HCT116 (cell line): Measurements from ENCODE around the gene ELOF1. TPM values are rescaled to one million over a fixed set of nuclear protein-coding genes. Genes with fewer than 3 reads are reported as not detected.
"Not testable (repeated sequence)": the region's sequence is repeated elsewhere in the genome, so short reads cannot be mapped to it uniquely, and the experiment has no call there.

Source experiments
- ATAC-seq: fragments of 200-7000 bp; cut with Tn5 transposase; 2 replicates; pipeline ENCODE4 v1.9.1; 2020; ENCODE audit warnings: mild to moderate bottlenecking, moderate library complexity
- BruUV-seq: library from RNA; stranded (reverse); fragments of 400-500 nt; replicated peaks from 2 replicates; lab custom pipeline; 2021; lab: Mats Ljungman, UMichigan
- CTCF ChIA-PET: fragments of 300-600 bp; sonication (Branson Sonifier 250); formaldehyde crosslinking; loops from one replicate; lab custom pipeline; 2021; ENCODE audit warnings: antibody characterized with exemption; lab: Charles Lee
- POLR2A ChIA-PET: fragments of 300-600, 350-600 bp; sonication (Branson Sonifier 250); formaldehyde crosslinking; loops from one replicate; lab custom pipeline; 2021; ENCODE audit warnings: antibody characterized with exemption; lab: Charles Lee
- RAD21 ChIA-PET, 2 experiments: fragments of 300-600 bp; sonication (Branson Sonifier 250); formaldehyde crosslinking; loops; one replicate each; lab custom pipeline; 2023; ENCODE audit warnings: low total read pairs in 2 of 2; ENCODE audit not compliant: uncharacterized antibody in 2 of 2, unreplicated experiment in 2 of 2, low non-redundant PET in 1 of 2; lab: Charles Lee
- DNase-seq: peaks from one replicate; pipeline ENCODE4 v3.0.0-alpha.2; 2010; ENCODE audit warnings: low read depth, low spot score
- H2AFZ ChIP-seq: fragments of 200-600 bp; shearing (Covaris generic), sonication (generic); 2 replicates; pipeline ENCODE4 v1.6.1; 2017; ENCODE audit warnings: low read depth, mixed run types, mixed read lengths, antibody characterized with exemption, low read length; ENCODE audit not compliant: poor library complexity, severe bottlenecking
- H3K27ac ChIP-seq: 2 replicates; pipeline ENCODE4 v1.5.1; 2012; ENCODE audit warnings: low read depth, low read length
- H3K27me3 ChIP-seq: fragments of 200-600 bp; sonication (generic); 2 replicates; pipeline ENCODE4 v1.6.1; 2016; ENCODE audit warnings: mixed run types, low read length, mixed read lengths; ENCODE audit not compliant: insufficient read depth
- H3K36me3 ChIP-seq, 2 experiments: fragments of 200-500 bp in 1 of 2; fragments of 200-600 bp in 1 of 2; sonication (Bioruptor generic) in 1 of 2; sonication (generic) in 1 of 2; 2 replicates each; pipeline versions ENCODE4 v1.5.1 to v1.6.1; 2014 to 2016; ENCODE audit warnings: low read length in 2 of 2, inconsistent platforms in 1 of 2, mixed read lengths in 1 of 2, mixed run types in 1 of 2; ENCODE audit not compliant: insufficient read depth in 2 of 2, control insufficient read depth in 1 of 2
- H3K4me1 ChIP-seq, 2 experiments: fragments of 200-600 bp in 1 of 2; sonication (generic) in 1 of 2; 2 replicates each; pipeline versions ENCODE4 v1.5.1 to v1.6.1; 2012 to 2017; ENCODE audit warnings: low read length in 2 of 2, inconsistent platforms in 1 of 2, mild to moderate bottlenecking in 1 of 2, mixed read lengths in 1 of 2, mixed run types in 1 of 2, moderate library complexity in 1 of 2; ENCODE audit not compliant: insufficient read depth in 2 of 2, control insufficient read depth in 1 of 2
- H3K4me2 ChIP-seq: fragments of 200-600 bp; sonication (generic); 2 replicates; pipeline ENCODE4 v1.6.1; 2017; ENCODE audit warnings: mixed run types, low read length, mixed read lengths
- H3K4me3 ChIP-seq, 2 experiments: fragments of 200-600 bp in 1 of 2; sonication (generic) in 1 of 2; replicated peaks in 1 of 2; 2 replicates each; pipeline ENCODE4 v1.5.1; 2011 to 2016; ENCODE audit warnings: low read length in 2 of 2, control low read depth in 1 of 2, low read depth in 1 of 2, mild to moderate bottlenecking in 1 of 2, mixed read lengths in 1 of 2, mixed run types in 1 of 2
- H3K79me2 ChIP-seq: fragments of 200-600 bp; sonication (generic); 2 replicates; pipeline ENCODE4 v1.6.1; 2017; ENCODE audit warnings: mild to moderate bottlenecking, mixed run types, low read length, moderate library complexity, mixed read lengths; ENCODE audit not compliant: insufficient read depth
- H3K9ac ChIP-seq: fragments of 200-600 bp; sonication (generic); 2 replicates; pipeline ENCODE4 v1.6.1; 2016; ENCODE audit warnings: low read length, mixed read lengths
- H3K9me2 ChIP-seq: fragments of 200-600 bp; sonication (generic), shearing (Covaris generic); 2 replicates; pipeline ENCODE4 v1.6.1; 2017; ENCODE audit warnings: mixed run types, mild to moderate bottlenecking, moderate library complexity; ENCODE audit not compliant: insufficient read depth
- H3K9me3 ChIP-seq, 2 experiments: fragments of 200-500 bp in 1 of 2; fragments of 200-600 bp in 1 of 2; sonication (Bioruptor generic) in 1 of 2; sonication (generic) in 1 of 2; 2 replicates each; pipeline ENCODE4 v1.6.1; 2014 to 2017; ENCODE audit warnings: low read length in 2 of 2, mixed read lengths in 2 of 2, inconsistent platforms in 1 of 2, low read depth in 1 of 2, mild to moderate bottlenecking in 1 of 2, mixed run types in 1 of 2, moderate library complexity in 1 of 2; ENCODE audit not compliant: control insufficient read depth in 1 of 2, insufficient read depth in 1 of 2
- H4K20me1 ChIP-seq: fragments of 200-600 bp; sonication (generic), shearing (Covaris generic); 2 replicates; pipeline ENCODE4 v1.6.1; 2017; ENCODE audit warnings: mixed run types, mild to moderate bottlenecking, moderate library complexity; ENCODE audit not compliant: insufficient read depth
- ATF3 ChIP-seq: IDR thresholded peaks from 2 replicates; pipeline ENCODE4 v1.6.1; 2012
- CBX3 ChIP-seq: IDR thresholded peaks from 2 replicates; pipeline ENCODE4 v1.6.1; 2012; ENCODE audit warnings: low read depth
- CEBPB ChIP-seq: IDR thresholded peaks from 2 replicates; pipeline ENCODE4 v1.6.1; 2012; ENCODE audit warnings: low read depth
- EGR1 ChIP-seq: IDR thresholded peaks from 2 replicates; pipeline ENCODE4 v1.6.1; 2012; ENCODE audit warnings: low read depth
- ELF1 ChIP-seq: IDR thresholded peaks from 2 replicates; pipeline ENCODE4 v1.6.1; 2012; ENCODE audit warnings: low read depth, borderline replicate concordance
- EZH2phosphoT487 ChIP-seq: fragments of 200-600 bp; IDR thresholded peaks from 2 replicates; pipeline ENCODE4 v1.6.1; 2018; ENCODE audit warnings: antibody characterized with exemption, borderline replicate concordance
- JUND ChIP-seq: IDR thresholded peaks from 2 replicates; pipeline ENCODE4 v1.6.1; 2012
- MAX ChIP-seq: IDR thresholded peaks from 2 replicates; pipeline ENCODE4 v1.6.1; 2012
- POLR2A ChIP-seq: IDR thresholded peaks from 2 replicates; pipeline ENCODE4 v1.7.0; 2011; ENCODE audit warnings: borderline replicate concordance; ENCODE audit not compliant: insufficient read depth, insufficient read length; ENCODE audit errors: extremely low read depth
- RAD21 ChIP-seq: IDR thresholded peaks from 2 replicates; pipeline ENCODE4 v1.6.1; 2012; ENCODE audit warnings: low read depth, mild to moderate bottlenecking
- REST ChIP-seq: IDR thresholded peaks from 2 replicates; pipeline ENCODE4 v1.6.1; 2012; ENCODE audit warnings: low read depth
- SP1 ChIP-seq: IDR thresholded peaks from 2 replicates; pipeline ENCODE4 v1.6.1; 2012; ENCODE audit warnings: low read depth
- SRF ChIP-seq: IDR thresholded peaks from 2 replicates; pipeline ENCODE4 v1.6.1; 2012; ENCODE audit warnings: low read depth
- TCF7L2 ChIP-seq: IDR thresholded peaks from 2 replicates; pipeline ENCODE4 v1.7.0; 2011; ENCODE audit warnings: borderline replicate concordance, inconsistent platforms; ENCODE audit not compliant: insufficient read depth, insufficient read length; ENCODE audit errors: extremely low read depth
- YY1 ChIP-seq: IDR thresholded peaks from 2 replicates; pipeline ENCODE4 v1.6.1; 2011; ENCODE audit warnings: low read length, low read depth, moderate library complexity, mild to moderate bottlenecking; ENCODE audit not compliant: insufficient replicate concordance; ENCODE audit errors: extremely low read depth
- intact Hi-C: fragments of 100-400 bp; cut with micrococcal nuclease; formaldehyde crosslinking; loops from 2 replicates; pipeline ENCODE4 v1.10.0; 2022
- total RNA-seq: library from RNA; stranded (reverse); gene quantifications from one replicate; pipeline ENCODE4 v1.2.1, GENCODE V29; 2021; ENCODE audit not compliant: unreplicated experiment

ELOF1 gene
- total RNA-seq, 1 experiment from 2014 or later: 74.5 TPM

GRCh38 chr19:11566164-11566563, 7.1 kb upstream of the ELOF1 start:
- Histone ChIP-seq H4K20me1 (no peaks in the 10 kb centered on the region), H3K4me1 (no peaks in the 10 kb centered on the region), H3K36me3 (no peaks in the 10 kb centered on the region), H2AFZ (no peak overlapping the region), H3K27ac (no peak overlapping the region), H3K79me2 (no peaks in the 10 kb centered on the region), H3K9me2 (no peaks in the 10 kb centered on the region), H3K9me3 (no peaks in the 10 kb centered on the region), H3K27me3 (no peaks in the 10 kb centered on the region), H3K9ac (no peak overlapping the region), H3K4me2 (no peak overlapping the region), H3K4me3 (no peak overlapping the region)
- intact Hi-C loops: no loop called here
- RAD21 ChIA-PET: interaction anchor here in 1 of 2 experiments (0.7 kb wide), 1 partner anchor 7 kb away, joined by 3 read pairs; no protein-coding TSS in a partner anchor
- POLR2A ChIA-PET: no interaction called here
- no peak for DNase-seq
- BruUV-seq: no TSS peak
- no peak for ATAC-seq
- TF ChIP-seq YY1 (no peak), ELF1 (no peak), RAD21 (no peak), TCF7L2 (no peak), EZH2phosphoT487 (no peak), MAX (no peak), CBX3 (no peak), EGR1 (no peak), JUND (no peak), CEBPB (no peak), REST (no peak), SRF (no peak), SP1 (no peak), POLR2A (no peak), ATF3 (no peak)
- CTCF ChIA-PET: no interaction called here

- POLR2A ChIA-PET, BruUV-seq, H3K36me3 ChIP-seq, H3K27me3 ChIP-seq, H3K79me2 ChIP-seq, CTCF ChIA-PET, H3K9me3 ChIP-seq, H3K4me3 ChIP-seq, DNase-seq, ATAC-seq, intact Hi-C loops, H2AFZ ChIP-seq, H3K9me2 ChIP-seq, H3K4me2 ChIP-seq, H3K27ac ChIP-seq, H3K4me1 ChIP-seq, H4K20me1 ChIP-seq, H3K9ac ChIP-seq: not testable (repeated sequence)
- RAD21 ChIA-PET: interaction anchor here in 1 of 2 experiments (0.7 kb wide), 1 partner anchor 8 kb away, joined by 3 read pairs; no protein-coding TSS in a partner anchor
Measured at GRCh38 chr19:11565649-11565980, 6.6 kb upstream of the ELOF1 start.
